ENCODE results near the gene CAPN11.
A peak's percentile ranks its signal among the peaks of the same experiment; 100 is the strongest.

DNA sequence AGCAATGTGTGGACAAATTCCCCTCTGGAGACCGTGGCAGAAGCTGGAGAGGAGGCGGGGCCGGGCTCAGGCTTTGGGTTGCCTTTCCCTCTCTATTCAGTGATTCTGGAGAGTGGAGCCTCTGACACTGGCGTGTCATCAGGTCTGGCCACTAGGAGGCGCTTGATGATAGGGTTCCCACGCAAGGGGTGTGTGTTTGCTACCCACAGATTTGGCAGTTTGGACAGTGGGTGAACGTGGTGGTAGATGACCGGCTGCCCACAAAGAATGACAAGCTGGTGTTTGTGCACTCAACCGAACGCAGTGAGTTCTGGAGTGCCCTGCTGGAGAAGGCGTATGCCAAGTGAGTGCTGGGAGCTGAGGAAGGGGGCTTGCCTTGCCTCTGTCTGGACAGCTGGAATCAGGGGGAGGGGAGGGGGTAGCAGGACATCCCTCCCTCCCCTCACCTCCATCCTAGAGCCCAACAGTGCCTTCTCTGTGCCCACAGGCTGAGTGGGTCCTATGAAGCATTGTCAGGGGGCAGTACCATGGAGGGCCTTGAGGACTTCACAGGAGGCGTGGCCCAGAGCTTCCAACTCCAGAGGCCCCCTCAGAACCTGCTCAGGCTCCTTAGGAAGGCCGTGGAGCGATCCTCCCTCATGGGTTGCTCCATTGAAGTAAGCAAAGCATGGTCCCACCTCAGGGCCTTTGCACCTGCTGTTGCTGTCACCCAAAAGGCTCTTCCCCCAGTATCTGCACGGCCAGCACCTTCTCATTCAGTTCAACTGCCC is 14.3 kb downstream of the CAPN11 start:
- TF ChIP-seq, protein P1, sequence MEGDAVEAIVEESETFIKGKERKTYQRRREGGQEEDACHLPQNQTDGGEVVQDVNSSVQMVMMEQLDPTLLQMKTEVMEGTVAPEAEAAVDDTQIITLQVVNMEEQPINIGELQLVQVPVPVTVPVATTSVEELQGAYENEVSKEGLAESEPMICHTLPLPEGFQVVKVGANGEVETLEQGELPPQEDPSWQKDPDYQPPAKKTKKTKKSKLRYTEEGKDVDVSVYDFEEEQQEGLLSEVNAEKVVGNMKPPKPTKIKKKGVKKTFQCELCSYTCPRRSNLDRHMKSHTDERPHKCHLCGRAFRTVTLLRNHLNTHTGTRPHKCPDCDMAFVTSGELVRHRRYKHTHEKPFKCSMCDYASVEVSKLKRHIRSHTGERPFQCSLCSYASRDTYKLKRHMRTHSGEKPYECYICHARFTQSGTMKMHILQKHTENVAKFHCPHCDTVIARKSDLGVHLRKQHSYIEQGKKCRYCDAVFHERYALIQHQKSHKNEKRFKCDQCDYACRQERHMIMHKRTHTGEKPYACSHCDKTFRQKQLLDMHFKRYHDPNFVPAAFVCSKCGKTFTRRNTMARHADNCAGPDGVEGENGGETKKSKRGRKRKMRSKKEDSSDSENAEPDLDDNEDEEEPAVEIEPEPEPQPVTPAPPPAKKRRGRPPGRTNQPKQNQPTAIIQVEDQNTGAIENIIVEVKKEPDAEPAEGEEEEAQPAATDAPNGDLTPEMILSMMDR (IDR thresholded peaks at IDR 0.05): peak in 1 of 3 donors; percentile 94
- no peak for TF ChIP-seq POLR2A (IDR thresholded peaks at IDR 0.05)
